GM10248 (cell line): ENCODE measurements around the gene MOK.

Experiments used
- CTCF ChIA-PET: fragments of 300-600 bp; sonication (Branson Sonifier 250); formaldehyde crosslinking; extraction: SDS; loops from one replicate; lab custom pipeline; 2021; ENCODE audit warnings: antibody characterized with exemption; lab: Yijun Ruan, JAX
- POLR2A ChIA-PET: fragments of 350-650 bp; sonication (Branson Sonifier 250); formaldehyde crosslinking; extraction: SDS; loops from one replicate; lab custom pipeline; 2020; ENCODE audit warnings: antibody characterized with exemption; lab: Yijun Ruan, JAX
- DNase-seq: peaks from one replicate; pipeline ENCODE4 v3.0.0; 2012; ENCODE audit errors: extremely low spot score
- CTCF ChIP-seq: IDR thresholded peaks from 2 replicates; pipeline ENCODE4 v1.5.1; 2012; ENCODE audit warnings: mild to moderate bottlenecking, low read depth; ENCODE audit errors: extremely low read depth, missing control alignments, control extremely low read depth

Gene MOK

GRCh38 chr14:102280376-102280962 lies 24.5 kb downstream of the MOK start:
- TF ChIP-seq CTCF: no peak
- POLR2A ChIA-PET: no interaction called here
- DNase-seq: no peak
- CTCF ChIA-PET: no interaction called here

- POLR2A ChIA-PET: no interaction called here
- CTCF ChIA-PET: no interaction called here
- TF ChIP-seq CTCF: no peak
- no peak for DNase-seq
Measured at GRCh38 chr14:102279688-102280348, 25.1 kb downstream of the MOK start.

- CTCF ChIA-PET: no interaction called here
- DNase-seq: no peak
- TF ChIP-seq CTCF: no peak
- POLR2A ChIA-PET: no interaction called here
Measured at GRCh38 chr14:102279282-102279681, 25.7 kb downstream of the MOK start.

GRCh38 chr14:102278631-102278935 lies 26.4 kb downstream of the MOK start:
- POLR2A ChIA-PET: no interaction called here
- TF ChIP-seq CTCF: no peak
- DNase-seq: no peak
- CTCF ChIA-PET: no interaction called here

GRCh38 chr14:102277874-102278630 lies 26.9 kb downstream of the MOK start:
- CTCF ChIA-PET: no interaction called here
- no peak for DNase-seq
- TF ChIP-seq CTCF: no peak
- POLR2A ChIA-PET: no interaction called here

GRCh38 chr14:102275866-102276265 lies 29.1 kb downstream of the MOK start:
- ChIA-PET CTCF (no interaction called here), POLR2A (no interaction called here)
- DNase-seq: no peak
- no peak for TF ChIP-seq CTCF
